GM19372 (cell line): ENCODE data around the gene SRD5A3.

ENCODE experiments used
- ATAC-seq: cut with Tn5 transposase; IDR thresholded peaks from one replicate; pipeline ENCODE4 v1.9.1; 2021; ENCODE audit warnings: mild to moderate bottlenecking, low read depth, moderate library complexity; ENCODE audit not compliant: unreplicated experiment

SRD5A3 gene

GRCh38 chr4:55372259-55372658 is 26.2 kb downstream of the SRD5A3 start:
- ATAC-seq = no peak

- ATAC-seq = no peak
Observed at GRCh38 chr4:55373461-55373860, 27.4 kb downstream of the SRD5A3 start.

- no peak for ATAC-seq
Observed at GRCh38 chr4:55376698-55377097, 30.7 kb downstream of the SRD5A3 start.

GRCh38 chr4:55378617-55379467 is 32.8 kb downstream of the SRD5A3 start:
- ATAC-seq = no peak

GRCh38 chr4:55380576-55380975 is 34.5 kb downstream of the SRD5A3 start:
- no peak for ATAC-seq

DNA sequence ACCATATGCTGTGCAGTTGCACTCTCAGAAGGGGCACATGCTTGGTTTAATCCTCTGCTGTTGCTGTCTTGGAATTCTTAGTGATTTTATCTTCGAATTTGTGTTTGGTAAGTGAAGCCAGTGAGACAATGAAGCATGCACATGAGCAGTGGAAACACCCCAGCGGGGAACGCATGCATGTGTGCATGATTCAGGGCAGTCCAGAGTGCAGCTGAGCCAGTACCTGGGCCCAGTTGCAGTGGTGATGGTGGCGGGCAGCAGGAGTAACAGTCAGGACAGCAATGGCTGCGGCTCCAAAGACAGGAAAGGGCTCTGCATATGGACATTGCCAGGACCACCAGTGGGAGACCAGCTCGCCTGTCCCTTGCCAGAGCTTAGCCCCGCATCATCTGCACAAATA is 35.5 kb downstream of the SRD5A3 start:
- no peak for ATAC-seq

DNA sequence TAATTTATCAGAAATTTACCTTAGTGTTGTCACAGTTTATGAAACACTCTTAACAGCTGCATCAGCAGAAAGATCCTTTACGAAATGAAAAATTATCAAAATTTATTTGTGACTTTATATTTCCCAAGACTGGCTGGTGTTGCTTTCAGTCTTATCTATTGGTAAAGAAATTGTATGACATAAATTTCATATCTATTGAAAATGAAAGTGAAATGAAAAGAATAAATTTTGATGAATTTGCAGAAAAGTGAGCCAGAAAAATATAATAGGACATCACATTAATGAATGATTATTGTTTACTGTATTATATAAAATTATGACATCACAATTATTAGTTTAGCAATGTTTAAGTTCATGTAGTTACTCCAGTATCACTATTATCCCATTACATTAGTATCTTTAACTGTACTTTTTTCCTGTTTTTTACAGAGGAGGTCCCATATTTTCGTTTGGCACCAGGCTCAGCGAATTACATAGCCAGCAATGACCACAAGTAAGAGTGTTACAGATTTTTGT is 36.5 kb downstream of the SRD5A3 start:
- ATAC-seq = no peak

DNA sequence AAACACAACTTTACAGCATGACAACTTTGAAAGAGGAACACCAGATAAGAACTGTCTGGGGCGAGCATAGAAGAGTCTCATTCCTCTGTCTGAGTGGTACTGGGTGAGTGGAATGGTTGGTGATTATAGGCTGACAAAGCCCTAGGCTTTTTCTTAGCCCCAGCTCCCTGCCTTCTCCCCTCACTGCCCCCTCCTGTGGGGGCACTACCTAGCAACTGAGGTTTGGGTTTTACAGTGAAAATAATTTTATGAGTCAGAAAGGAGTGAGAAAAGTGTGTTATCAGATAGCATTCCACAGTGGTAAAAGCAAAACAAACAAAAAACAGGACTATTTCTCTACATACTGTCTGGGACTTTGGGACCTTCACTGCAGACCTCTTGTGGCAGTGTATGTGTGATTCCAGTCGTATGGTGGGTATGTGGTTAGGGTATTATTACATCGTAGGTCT is 39.2 kb downstream of the SRD5A3 start:
- ATAC-seq = no peak

GRCh38 chr4:55386073-55386472 is 40.0 kb downstream of the SRD5A3 start:
- ATAC-seq = peak; percentile 85

DNA sequence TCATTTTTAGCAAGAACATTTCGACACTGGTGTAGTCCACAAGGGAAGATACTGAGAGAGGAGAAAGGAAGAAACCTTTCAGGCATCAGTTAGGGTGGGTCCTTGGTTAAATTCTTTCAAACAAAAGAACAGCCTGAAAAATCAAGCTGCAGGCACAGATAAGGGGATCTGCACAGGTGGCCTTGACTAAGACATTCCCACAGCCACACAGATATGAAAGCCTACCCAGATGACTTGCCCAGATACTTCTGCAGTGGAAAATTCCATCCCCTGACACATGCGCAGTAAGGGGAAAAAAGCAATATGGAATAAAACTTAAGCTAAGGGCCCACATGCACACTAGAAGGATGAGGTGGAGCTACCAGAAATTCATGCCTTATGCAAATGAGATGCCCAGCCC is 40.8 kb downstream of the SRD5A3 start:
- no peak for ATAC-seq

GRCh38 chr4:55393461-55394320 is 47.6 kb downstream of the SRD5A3 start:
- ATAC-seq = no peak

GRCh38 chr4:55395218-55395528 is 49.1 kb downstream of the SRD5A3 start:
- peak; percentile 1 for ATAC-seq

GRCh38 chr4:55395529-55396307 is 49.7 kb downstream of the SRD5A3 start, which contains the start of gene TMEM165:
Gene TMEM165, plus strand, starts transcription at chr4:55395957. Its CDS starts 233 bp downstream, at chr4:55396190.
- peak; percentile 93 for ATAC-seq

GRCh38 chr4:55396308-55397125 is 50.5 kb downstream of the SRD5A3 start:
- peak; percentile 25 for ATAC-seq

- no peak for ATAC-seq
Observed at GRCh38 chr4:55397126-55397436, 51.0 kb downstream of the SRD5A3 start.

- ATAC-seq = no peak
Observed at GRCh38 chr4:55397520-55398321, 51.7 kb downstream of the SRD5A3 start.

DNA sequence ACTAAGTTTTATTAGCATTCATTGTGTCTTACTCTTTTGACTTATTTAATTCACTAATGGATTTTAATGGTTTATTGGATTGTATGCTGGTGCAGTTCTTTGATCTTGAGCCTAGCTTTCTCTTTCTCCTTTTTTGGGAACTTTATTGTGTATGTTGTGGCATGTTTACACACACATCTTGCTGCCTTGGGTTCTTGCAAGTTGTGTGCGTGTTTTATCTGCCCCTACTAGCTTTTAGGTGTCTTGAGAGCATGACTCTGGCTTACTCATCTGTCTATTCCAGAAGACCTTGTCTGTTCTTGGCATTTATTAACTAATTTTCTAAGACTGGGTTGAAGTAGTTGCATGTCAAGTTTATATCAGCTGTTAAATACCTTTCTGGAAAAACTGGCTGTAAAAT is 52.4 kb downstream of the SRD5A3 start:
- no peak for ATAC-seq

GRCh38 chr4:55398966-55399365 is 52.9 kb downstream of the SRD5A3 start:
- ATAC-seq = no peak

DNA sequence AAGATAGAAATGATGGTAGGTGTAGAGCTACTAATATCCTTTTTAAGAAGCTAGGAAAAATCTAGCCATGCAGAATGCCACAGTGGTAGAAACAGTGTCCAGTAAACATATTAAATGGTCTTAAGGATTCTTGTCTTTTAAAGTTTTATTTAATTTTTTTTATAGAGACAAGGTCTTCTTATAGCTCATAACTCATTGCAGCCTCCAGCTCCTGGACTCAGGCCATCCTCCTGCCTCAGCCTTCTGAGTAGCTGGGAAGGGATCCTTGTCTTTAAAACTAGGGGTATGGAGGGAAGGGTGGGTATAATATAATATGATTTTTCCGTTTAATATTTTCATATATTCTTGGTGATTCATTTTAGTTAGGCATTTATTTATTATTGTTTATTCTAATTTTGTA is 53.5 kb downstream of the SRD5A3 start:
- no peak for ATAC-seq
